ENCODE results near the gene ATG4D.
"Not testable (repeated sequence)": the region's sequence is repeated elsewhere in the genome, so short reads cannot be mapped to it uniquely, and the experiment has no call there.

DNA sequence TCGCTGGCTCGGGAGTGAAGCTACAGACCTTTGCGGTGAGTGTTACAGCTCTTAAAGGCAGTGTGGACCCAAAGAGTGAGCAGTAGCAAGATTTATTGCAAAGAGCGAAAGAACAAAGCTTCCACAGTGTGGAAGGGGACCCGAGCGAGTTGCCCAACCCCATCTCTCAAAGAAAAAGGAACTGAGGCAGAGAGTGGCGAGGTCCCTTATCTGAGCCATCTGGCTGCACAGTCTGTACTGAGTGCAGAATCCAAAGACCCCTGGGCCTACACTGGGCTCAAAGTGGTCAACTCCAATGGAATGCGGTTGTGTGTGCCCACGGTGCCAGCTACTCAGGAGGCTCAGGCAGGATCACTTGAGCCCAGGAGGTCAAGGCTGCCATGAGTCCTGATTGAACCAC lies 4.7 kb upstream of the ATG4D start:
- TF ChIP-seq, protein P1, sequence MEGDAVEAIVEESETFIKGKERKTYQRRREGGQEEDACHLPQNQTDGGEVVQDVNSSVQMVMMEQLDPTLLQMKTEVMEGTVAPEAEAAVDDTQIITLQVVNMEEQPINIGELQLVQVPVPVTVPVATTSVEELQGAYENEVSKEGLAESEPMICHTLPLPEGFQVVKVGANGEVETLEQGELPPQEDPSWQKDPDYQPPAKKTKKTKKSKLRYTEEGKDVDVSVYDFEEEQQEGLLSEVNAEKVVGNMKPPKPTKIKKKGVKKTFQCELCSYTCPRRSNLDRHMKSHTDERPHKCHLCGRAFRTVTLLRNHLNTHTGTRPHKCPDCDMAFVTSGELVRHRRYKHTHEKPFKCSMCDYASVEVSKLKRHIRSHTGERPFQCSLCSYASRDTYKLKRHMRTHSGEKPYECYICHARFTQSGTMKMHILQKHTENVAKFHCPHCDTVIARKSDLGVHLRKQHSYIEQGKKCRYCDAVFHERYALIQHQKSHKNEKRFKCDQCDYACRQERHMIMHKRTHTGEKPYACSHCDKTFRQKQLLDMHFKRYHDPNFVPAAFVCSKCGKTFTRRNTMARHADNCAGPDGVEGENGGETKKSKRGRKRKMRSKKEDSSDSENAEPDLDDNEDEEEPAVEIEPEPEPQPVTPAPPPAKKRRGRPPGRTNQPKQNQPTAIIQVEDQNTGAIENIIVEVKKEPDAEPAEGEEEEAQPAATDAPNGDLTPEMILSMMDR (IDR thresholded peaks at IDR 0.05; ENCODE audit: low read depth, low read length, missing input control), result not testable (repeated sequence)
- not testable (repeated sequence) for TF ChIP-seq TAF1 (conservative IDR thresholded peaks at IDR 0.05); EGR1 (IDR thresholded peaks at IDR 0.05; ENCODE audit: low read depth in 2 of 2); RXRA (IDR thresholded peaks at IDR 0.05); RAD21 (IDR thresholded peaks at IDR 0.05); GABPA (IDR thresholded peaks at IDR 0.05 in 1 of 2, conservative IDR thresholded peaks at IDR 0.05 in 1 of 2)
- TF ChIP-seq, protein P2, sequence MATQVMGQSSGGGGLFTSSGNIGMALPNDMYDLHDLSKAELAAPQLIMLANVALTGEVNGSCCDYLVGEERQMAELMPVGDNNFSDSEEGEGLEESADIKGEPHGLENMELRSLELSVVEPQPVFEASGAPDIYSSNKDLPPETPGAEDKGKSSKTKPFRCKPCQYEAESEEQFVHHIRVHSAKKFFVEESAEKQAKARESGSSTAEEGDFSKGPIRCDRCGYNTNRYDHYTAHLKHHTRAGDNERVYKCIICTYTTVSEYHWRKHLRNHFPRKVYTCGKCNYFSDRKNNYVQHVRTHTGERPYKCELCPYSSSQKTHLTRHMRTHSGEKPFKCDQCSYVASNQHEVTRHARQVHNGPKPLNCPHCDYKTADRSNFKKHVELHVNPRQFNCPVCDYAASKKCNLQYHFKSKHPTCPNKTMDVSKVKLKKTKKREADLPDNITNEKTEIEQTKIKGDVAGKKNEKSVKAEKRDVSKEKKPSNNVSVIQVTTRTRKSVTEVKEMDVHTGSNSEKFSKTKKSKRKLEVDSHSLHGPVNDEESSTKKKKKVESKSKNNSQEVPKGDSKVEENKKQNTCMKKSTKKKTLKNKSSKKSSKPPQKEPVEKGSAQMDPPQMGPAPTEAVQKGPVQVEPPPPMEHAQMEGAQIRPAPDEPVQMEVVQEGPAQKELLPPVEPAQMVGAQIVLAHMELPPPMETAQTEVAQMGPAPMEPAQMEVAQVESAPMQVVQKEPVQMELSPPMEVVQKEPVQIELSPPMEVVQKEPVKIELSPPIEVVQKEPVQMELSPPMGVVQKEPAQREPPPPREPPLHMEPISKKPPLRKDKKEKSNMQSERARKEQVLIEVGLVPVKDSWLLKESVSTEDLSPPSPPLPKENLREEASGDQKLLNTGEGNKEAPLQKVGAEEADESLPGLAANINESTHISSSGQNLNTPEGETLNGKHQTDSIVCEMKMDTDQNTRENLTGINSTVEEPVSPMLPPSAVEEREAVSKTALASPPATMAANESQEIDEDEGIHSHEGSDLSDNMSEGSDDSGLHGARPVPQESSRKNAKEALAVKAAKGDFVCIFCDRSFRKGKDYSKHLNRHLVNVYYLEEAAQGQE (IDR thresholded peaks at IDR 0.05), result not testable (repeated sequence)
- TF ChIP-seq, protein P3, sequence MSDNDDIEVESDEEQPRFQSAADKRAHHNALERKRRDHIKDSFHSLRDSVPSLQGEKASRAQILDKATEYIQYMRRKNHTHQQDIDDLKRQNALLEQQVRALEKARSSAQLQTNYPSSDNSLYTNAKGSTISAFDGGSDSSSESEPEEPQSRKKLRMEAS (IDR thresholded peaks at IDR 0.05), result not testable (repeated sequence)
